Suprapubic skin (tissue), 4 donors: Measurements from ENCODE around the gene CBFA2T2.

ENCODE experiments used
- EP300 ChIP-seq: sonication (generic); formaldehyde crosslinking; IDR thresholded peaks from one replicate; pipeline ENCODE4 v1.6.1; 2017; ENCODE audit warnings: antibody characterized with exemption
- POLR2A ChIP-seq, 2 donors: fragments of 450-650 bp; IDR thresholded peaks; one replicate each; pipeline ENCODE4 v1.6.1; 2017; ENCODE audit warnings: antibody characterized with exemption in 2 of 2, mild to moderate bottlenecking in 2 of 2, moderate library complexity in 2 of 2
- POLR2AphosphoS5 ChIP-seq, 3 donors: sonication (generic); formaldehyde crosslinking; IDR thresholded peaks; one replicate each; pipeline ENCODE4 v1.6.1; 2017; ENCODE audit warnings: antibody characterized with exemption in 3 of 3
- TF ChIP-seq, protein P1 (sequence below), 2 donors: fragments of 200-600 bp in 1 of 2; fragments of 450-650 bp in 1 of 2; sonication (generic) in 1 of 2; IDR thresholded peaks; one replicate each; pipeline ENCODE4 v1.5.1; 2016 to 2019; ENCODE audit warnings: antibody characterized with exemption in 2 of 2, mild to moderate bottlenecking in 1 of 2, moderate library complexity in 1 of 2

DNA sequence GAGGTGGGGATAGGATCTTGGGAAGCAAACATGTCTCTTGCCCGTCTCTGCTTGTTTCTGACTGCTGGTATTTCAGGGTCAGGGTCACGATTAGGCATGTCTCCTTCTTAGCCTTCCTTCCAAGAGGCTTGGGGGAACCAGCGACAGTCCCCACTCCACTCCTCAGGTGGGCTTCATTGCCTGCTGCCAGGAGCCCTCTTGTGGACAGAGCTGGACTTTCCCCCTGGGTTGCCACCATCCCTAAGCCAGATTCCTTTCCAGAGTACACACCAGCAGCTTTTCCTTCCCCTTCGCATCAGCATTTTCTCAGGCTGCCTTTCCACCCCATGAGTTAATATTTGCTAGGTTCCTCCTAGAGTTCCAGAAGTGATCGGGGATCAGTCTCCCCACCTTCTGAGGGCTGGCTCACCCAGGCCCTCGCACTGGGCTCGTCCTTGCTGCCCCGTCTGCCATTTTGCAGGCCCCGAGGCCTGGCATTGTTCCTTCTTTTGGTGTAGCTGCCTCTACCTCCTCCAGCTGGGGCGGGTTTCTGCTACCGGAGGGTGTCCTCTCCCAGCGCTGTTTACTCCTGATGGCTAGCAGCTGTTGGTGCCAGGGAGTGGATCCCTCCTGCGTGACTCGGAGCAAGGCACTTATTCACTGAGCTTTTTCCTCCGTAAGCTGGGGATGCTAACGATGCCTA, 163.5 kb downstream of the CBFA2T2 start:
- TF ChIP-seq EP300, result no peak
- TF ChIP-seq POLR2A (IDR thresholded peaks at IDR 0.05), result no peak
- TF ChIP-seq, protein P1, sequence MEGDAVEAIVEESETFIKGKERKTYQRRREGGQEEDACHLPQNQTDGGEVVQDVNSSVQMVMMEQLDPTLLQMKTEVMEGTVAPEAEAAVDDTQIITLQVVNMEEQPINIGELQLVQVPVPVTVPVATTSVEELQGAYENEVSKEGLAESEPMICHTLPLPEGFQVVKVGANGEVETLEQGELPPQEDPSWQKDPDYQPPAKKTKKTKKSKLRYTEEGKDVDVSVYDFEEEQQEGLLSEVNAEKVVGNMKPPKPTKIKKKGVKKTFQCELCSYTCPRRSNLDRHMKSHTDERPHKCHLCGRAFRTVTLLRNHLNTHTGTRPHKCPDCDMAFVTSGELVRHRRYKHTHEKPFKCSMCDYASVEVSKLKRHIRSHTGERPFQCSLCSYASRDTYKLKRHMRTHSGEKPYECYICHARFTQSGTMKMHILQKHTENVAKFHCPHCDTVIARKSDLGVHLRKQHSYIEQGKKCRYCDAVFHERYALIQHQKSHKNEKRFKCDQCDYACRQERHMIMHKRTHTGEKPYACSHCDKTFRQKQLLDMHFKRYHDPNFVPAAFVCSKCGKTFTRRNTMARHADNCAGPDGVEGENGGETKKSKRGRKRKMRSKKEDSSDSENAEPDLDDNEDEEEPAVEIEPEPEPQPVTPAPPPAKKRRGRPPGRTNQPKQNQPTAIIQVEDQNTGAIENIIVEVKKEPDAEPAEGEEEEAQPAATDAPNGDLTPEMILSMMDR (IDR thresholded peaks at IDR 0.05), result peak; percentile 53 to 56
- peak in 1 of 3 donors; percentile 3 for TF ChIP-seq POLR2AphosphoS5 (IDR thresholded peaks at IDR 0.05)
